Stomach smooth muscle (tissue), 2 donors: ENCODE measurements around the gene LRIG1.

Experiments used
- H3K27ac ChIP-seq: one replicate; pipeline ENCODE4 v1.7.0; 2013; ENCODE audit warnings: mild to moderate bottlenecking, low read length, inconsistent platforms
- H3K27me3 ChIP-seq, 2 donors: one replicate each; pipeline ENCODE4 v1.7.0; 2013; ENCODE audit warnings: low read length in 2 of 2; ENCODE audit not compliant: insufficient read depth in 2 of 2, control insufficient read depth in 1 of 2
- H3K36me3 ChIP-seq, 2 donors: one replicate each; pipeline ENCODE4 v1.7.0; 2013; ENCODE audit warnings: low read length in 2 of 2; ENCODE audit not compliant: control insufficient read depth in 2 of 2, insufficient read depth in 2 of 2
- H3K4me1 ChIP-seq: one replicate; pipeline ENCODE4 v1.7.0; 2013; ENCODE audit warnings: low read length; ENCODE audit not compliant: control insufficient read depth, insufficient read depth
- H3K4me3 ChIP-seq, 2 donors: one replicate each; pipeline ENCODE4 v1.7.0; 2013; ENCODE audit warnings: low read length in 2 of 2
- H3K9ac ChIP-seq, 2 donors: one replicate each; pipeline ENCODE4 v1.7.0; 2013; ENCODE audit warnings: low read length in 2 of 2, mild to moderate bottlenecking in 1 of 2
- H3K9me3 ChIP-seq, 2 donors: one replicate each; pipeline ENCODE4 v1.7.0; 2013; ENCODE audit warnings: low read length in 2 of 2; ENCODE audit not compliant: control insufficient read depth in 2 of 2
- donor health status: healthy.
- donor health status: Pancreatic carcinoma.

The LRIG1 gene

DNA sequence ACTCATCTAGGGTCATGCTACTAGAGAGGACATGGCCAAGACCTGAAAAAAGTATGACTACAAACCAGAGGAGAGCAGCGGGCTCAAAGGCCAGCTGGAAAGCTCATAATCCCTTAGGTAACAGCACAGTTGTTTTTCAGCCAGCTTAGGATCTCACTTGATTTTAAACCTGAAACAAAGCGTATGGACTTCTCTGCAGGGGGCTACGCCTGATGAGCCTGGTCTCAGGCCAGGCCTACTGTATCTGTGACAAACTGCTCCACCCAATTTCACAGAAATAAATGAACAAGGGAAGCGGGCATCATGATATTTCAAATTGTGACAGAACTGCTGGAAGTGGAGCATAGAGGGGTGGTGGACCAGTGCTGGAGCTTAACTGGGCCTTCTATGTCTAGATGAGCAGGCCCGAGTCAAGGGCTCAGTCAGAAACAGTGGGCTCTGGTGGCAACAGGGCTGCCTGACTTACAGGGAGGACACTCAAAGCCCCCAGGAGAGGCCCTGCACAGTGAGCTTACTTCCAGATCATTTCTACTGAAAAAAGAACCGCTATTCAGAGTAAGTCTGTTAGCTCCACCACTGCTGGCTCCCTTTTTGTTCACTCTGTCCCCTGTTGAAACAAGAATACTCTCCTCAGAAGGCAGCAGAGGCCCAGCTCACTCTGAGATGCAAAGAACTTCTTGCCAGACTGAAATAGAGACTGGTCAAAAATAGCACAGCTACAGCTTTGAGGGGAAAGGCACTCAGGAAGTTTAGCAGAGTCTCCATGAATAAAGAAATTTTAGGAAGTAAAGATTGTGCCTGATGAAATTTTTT, 47.0 kb downstream of the LRIG1 start:
- Histone ChIP-seq H3K4me3 (peak overlapping the region; percentile 35), H3K27me3 (no peaks in the 10 kb centered on the region), H3K9me3 (no peaks in the 10 kb centered on the region), H3K4me1 (peaks cover 85% of the 10 kb centered on the region), H3K36me3 (peaks cover 0 to 10% of the 10 kb centered on the region in 2 donors), H3K27ac (peak overlapping the region; percentile 82), H3K9ac (peak overlapping the region; percentile 14 to 33)

- no peaks in the 10 kb centered on the region for H3K27me3 ChIP-seq
These were observed 48.4 kb downstream of the LRIG1 start for GRCh38 chr3:66452303-66453011.

DNA sequence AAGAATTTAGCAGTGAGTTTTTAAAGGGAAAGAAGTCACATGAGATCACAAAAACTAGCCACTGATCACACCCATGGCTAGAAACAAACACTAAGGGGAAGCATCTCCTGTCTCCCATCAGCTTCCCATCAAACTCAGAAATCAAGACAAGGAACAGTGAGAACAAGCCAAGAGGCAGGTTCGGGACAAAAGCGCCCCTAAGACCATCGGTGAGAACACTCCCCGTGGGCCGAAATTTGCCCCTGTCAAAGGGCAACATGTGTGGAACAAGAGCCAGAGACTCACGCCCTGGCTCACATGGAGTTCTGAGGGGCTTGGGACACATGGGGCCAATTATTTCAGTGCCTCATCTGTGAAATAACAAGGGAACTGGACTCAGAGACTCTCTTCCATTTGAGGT, 49.1 kb downstream of the LRIG1 start:
- Histone ChIP-seq H3K9ac (peak overlapping the region in 1 of 2 donors; percentile 23), H3K4me1 (peaks cover 91% of the 10 kb centered on the region), H3K27me3 (no peaks in the 10 kb centered on the region), H3K27ac (peak overlapping the region; percentile 82), H3K36me3 (peaks cover 2 to 3% of the 10 kb centered on the region in 2 donors), H3K9me3 (no peaks in the 10 kb centered on the region), H3K4me3 (peak overlapping the region; percentile 15 to 24)

More at GRCh38 chr3:66452303-66453011, 48.4 kb downstream of the LRIG1 start:
- Histone ChIP-seq H3K4me3 (peak overlapping the region; percentile 9 to 15), H3K4me1 (peaks cover 92% of the 10 kb centered on the region), H3K36me3 (peaks cover 2 to 4% of the 10 kb centered on the region in 2 donors), H3K9ac (no peak overlapping the region), H3K9me3 (no peaks in the 10 kb centered on the region), H3K27ac (peak overlapping the region; percentile 82)

DNA sequence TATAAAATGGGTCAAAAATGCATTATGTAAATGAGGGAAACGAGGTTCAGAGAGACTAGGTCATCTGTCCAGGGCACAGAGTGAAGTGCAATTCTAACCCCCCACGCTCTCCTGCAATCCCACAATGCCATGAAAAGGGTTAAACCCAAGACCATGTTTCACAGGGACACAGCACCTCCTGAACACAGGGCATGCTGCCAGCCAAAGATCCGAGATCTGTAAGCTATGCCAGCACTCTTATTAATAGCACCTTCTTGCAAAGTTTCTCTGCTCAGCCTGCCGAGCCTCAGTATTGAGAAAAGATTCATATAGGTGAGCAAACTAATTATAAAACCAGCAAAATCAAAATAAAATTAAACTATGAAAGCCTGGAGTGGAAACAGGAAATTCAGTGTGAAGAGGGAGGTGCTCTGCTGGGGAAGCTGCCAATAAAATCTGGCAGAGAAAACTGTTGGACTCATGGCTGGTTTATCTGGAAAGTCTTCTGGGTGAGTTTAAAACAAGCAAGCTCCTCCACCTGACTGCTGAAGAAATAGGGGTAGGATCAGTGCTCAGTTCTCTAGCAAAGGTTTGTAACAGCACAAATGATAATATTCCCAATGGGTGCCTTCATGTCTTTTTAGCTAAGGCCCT, 50.3 kb downstream of the LRIG1 start:
- Histone ChIP-seq H3K4me3 (peak overlapping the region; percentile 47 to 59), H3K27me3 (no peaks in the 10 kb centered on the region), H3K36me3 (peaks cover 2 to 3% of the 10 kb centered on the region in 2 donors), H3K27ac (peak overlapping the region; percentile 82), H3K9me3 (no peaks in the 10 kb centered on the region), H3K4me1 (peaks cover 91% of the 10 kb centered on the region), H3K9ac (peak overlapping the region in 1 of 2 donors; percentile 24)

GRCh38 chr3:66449411-66449974, 51.3 kb downstream of the LRIG1 start:
- Histone ChIP-seq H3K27me3 (no peaks in the 10 kb centered on the region), H3K36me3 (peaks cover 3% of the 10 kb centered on the region in 2 donors), H3K4me3 (peak overlapping the region in 1 of 2 donors; percentile 59), H3K9ac (no peak overlapping the region), H3K9me3 (no peaks in the 10 kb centered on the region), H3K27ac (peak overlapping the region; percentile 82), H3K4me1 (peaks cover 91% of the 10 kb centered on the region)

DNA sequence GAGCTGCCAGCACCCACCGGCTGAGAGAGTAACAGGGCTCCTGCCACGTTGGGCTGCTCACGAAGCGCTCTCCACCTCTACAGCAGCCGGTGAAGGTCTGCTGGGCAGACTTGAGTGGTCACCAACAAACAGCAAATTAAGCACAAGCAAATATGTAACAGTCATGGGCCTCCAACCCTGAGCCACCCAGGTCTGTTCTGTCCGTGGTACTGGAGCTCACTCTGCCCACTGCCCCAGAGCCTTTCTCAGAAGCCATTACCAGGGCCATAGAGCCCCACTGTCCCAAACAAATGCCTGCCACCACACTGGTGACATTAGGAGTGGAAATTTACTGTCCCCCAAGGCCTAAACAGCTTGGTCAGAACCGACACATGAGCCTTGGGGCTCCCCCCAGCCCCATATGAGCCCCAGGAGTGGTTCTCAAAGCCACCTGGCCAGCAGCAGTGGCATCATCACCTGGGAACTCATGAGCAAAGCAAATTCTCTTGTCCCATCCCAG, 56.6 kb downstream of the LRIG1 start:
- H3K4me1 ChIP-seq = peaks cover 88% of the 10 kb centered on the region
- H3K27me3 ChIP-seq = no peaks in the 10 kb centered on the region
- H3K9ac ChIP-seq = no peak overlapping the region
- no peaks in the 10 kb centered on the region for H3K9me3 ChIP-seq
- no peak overlapping the region for H3K4me3 ChIP-seq
- peaks cover 6 to 10% of the 10 kb centered on the region in 2 donors for H3K36me3 ChIP-seq
- H3K27ac ChIP-seq = peak overlapping the region; percentile 58

DNA sequence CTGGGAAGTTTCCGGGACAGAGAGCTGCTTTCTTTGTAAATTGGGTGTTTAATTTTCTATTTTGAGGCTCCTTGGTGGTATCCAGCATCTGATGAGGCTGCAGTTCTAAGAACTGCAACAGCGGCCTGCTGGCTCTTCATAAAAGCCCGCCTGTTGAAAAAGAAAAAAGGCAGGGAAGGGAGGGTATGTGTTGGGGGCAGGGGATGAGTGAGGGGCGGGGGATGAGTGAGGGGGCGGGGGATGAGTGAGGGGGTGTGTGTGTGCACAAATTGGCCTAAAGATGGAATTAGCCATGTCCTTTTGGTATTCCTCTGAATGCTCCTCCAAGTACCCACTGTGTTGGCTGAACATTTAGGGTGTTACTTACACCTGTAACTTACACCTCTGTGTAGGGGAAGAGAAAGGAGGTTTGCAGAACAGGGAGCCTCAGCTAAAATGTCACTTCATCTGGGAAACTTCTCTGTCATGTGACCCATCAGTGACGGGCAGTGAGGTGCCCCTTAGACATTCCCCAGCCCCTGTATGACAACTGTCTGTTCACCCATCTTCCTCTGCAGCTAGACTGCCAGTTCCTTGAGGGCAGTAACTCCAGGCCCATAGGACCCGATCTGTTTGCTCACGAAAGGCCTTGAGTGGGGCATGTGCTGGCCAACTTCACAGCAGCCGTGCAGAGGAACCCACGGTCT, 57.6 kb downstream of the LRIG1 start:
- Histone ChIP-seq H3K9ac (peak overlapping the region; percentile 36 to 39), H3K27ac (peak overlapping the region; percentile 58), H3K4me3 (peak overlapping the region; percentile 34 to 54), H3K4me1 (peaks cover 87% of the 10 kb centered on the region), H3K27me3 (no peaks in the 10 kb centered on the region), H3K36me3 (peaks cover 6 to 10% of the 10 kb centered on the region in 2 donors), H3K9me3 (no peaks in the 10 kb centered on the region)

- H3K9ac ChIP-seq = peak overlapping the region; percentile 36 to 39
- H3K4me3 ChIP-seq = peak overlapping the region; percentile 19 to 54
- peaks cover 88% of the 10 kb centered on the region for H3K4me1 ChIP-seq
These were observed 58.3 kb downstream of the LRIG1 start for GRCh38 chr3:66442254-66443117.

GRCh38 chr3:66441692-66442091, 59.1 kb downstream of the LRIG1 start:
- H3K4me3 ChIP-seq = no peak overlapping the region
- no peaks in the 10 kb centered on the region for H3K27me3 ChIP-seq
- H3K27ac ChIP-seq = peak overlapping the region; percentile 58
- peaks cover 90% of the 10 kb centered on the region for H3K4me1 ChIP-seq
- H3K9ac ChIP-seq = peak overlapping the region in 1 of 2 donors; percentile 69
- no peaks in the 10 kb centered on the region for H3K9me3 ChIP-seq
- peaks cover 5 to 7% of the 10 kb centered on the region in 2 donors for H3K36me3 ChIP-seq

More at GRCh38 chr3:66442254-66443117, 58.3 kb downstream of the LRIG1 start:
- H3K27me3 ChIP-seq = no peaks in the 10 kb centered on the region
- no peaks in the 10 kb centered on the region for H3K9me3 ChIP-seq
- peak overlapping the region; percentile 58 for H3K27ac ChIP-seq
- peaks cover 6 to 9% of the 10 kb centered on the region in 2 donors for H3K36me3 ChIP-seq
